Left ventricle myocardium superior (tissue), 1 donor: ENCODE results near the gene CPN2. TPM values are rescaled to one million over a fixed set of nuclear protein-coding genes. Genes with fewer than 3 reads are reported as not detected.
A peak's percentile ranks its signal among the peaks of the same experiment; 100 is the strongest.

ENCODE experiments used
- ATAC-seq: fragments of 200-7000 bp; cut with Tn5 transposase; one replicate; pipeline ENCODE4 v1.9.1; 2020; ENCODE audit warnings: mild to moderate bottlenecking, moderate library complexity
- DNase-seq: peaks from one replicate; pipeline ENCODE4 v3.0.0-alpha.2; 2020
- intact Hi-C: fragments of 100-400 bp; cut with micrococcal nuclease; formaldehyde crosslinking; loops from one replicate; pipeline ENCODE4 v1.11.0; 2022
- total RNA-seq: library from RNA; stranded (reverse); fragmentation: NEBNext Ultra II Directional; extraction: Animal tissue kit (Norgen Biotek cat#: 25700); gene quantifications from one replicate; pipeline ENCODE4 v1.2.1, GENCODE V29; 2021
- donor health status: DM: no; HTN: yes; CAD: no; lungs with severe emphysema.

Gene CPN2
- total RNA-seq, 1 donor from 2014 or later = 0.40 TPM

DNA sequence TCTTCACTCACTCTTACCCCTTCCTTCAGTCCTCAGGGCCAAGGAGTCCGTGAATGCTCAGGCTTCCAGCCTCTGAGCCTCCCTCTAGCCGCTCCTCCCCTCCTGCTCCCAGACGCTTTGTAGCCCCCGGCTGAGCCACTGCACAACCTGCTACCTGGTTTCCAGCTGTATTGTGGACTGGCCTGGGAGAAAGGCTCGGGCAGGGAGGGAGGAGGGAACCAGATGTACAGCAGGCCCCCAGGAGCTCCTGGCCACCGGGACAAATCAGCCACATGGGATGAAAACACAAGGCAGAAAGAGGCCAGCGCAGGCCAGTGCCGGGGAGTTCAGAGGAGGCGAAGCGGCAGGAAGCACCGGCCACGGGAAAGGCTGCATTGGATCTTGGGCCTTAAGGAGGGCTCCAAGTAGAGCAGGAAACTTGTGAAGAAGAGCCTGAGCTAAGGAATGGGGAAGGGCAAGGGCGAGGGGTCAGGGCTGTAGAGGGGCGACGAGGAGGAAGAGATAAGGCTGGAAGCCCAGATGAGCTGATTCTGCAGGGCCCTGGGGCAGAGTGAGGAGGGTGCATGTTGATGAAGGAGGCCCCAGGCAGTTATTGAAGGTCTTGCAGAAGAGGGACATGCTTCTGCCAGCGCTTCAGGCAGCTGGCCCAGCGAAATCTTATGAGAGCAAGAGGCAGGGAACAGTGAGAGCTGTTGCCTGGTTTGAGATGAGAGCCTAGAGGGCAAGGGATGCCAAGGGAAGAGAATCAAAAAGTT is 14.3 kb downstream of the CPN2 start:
- no peak for DNase-seq
- no peak for ATAC-seq
- intact Hi-C loops = no loop called here

DNA sequence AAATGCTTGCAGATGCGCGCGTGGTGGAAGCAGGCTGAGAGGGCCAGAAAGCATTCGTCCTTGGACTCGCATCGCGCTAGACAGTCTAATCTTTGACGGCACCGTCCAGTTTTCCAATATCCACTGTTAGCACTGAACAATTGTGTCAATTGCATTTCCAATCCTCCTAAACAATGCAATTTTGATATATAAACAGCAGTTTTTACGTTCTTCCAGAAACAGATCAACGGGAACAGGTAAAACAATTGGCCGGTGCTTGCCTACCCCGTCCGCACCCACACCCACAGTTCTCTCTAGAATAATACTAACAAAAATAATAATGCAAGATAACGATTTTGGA is 17.2 kb downstream of the CPN2 start:
- DNase-seq (no peak), ATAC-seq (no peak)
- intact Hi-C loops = loop anchor here (5.0 kb wide), 1 partner anchor 78 kb away; no protein-coding TSS in a partner anchor

DNA sequence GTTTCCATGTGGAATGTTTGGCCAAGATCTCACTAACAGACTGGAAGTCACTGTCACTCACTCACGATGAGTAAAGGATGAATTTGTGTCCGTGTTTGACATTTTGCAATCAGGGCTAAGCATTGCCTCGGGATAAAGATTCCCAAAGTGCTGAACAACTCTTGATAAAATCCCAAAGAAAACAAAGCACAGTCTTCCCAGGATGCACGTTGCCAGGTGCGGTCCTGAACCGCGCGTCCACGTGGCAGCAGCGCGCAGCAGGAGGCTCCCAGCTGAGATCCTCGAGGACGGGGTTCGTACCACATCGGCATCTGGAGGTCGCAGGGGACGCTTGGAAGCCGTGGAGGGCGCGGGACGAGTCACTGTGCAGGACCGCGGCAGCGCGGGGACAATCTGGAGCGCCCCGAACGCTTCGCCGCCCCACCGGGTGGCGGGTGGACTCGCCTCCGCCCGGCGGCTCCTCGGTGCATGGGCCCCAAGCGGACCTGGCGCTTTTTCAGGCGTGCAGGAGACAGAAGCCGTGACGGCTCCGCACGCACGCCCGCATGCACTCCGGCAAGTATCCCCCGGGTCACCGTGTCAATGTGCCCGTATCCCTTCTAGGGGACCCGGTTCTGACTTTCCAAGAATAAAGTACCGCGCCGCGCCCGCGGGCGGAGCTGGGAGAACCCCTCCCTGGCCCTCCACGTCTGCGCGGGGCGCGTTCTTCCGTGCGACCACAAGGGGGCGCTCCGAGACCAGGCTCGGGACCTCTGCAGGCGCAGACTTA is 17.7 kb downstream of the CPN2 start:
- intact Hi-C loops = loop anchor here (5.0 kb wide), 1 partner anchor 79 kb away; no protein-coding TSS in a partner anchor
- DNase-seq = peak; percentile 92
- ATAC-seq = peak; percentile 90

DNA sequence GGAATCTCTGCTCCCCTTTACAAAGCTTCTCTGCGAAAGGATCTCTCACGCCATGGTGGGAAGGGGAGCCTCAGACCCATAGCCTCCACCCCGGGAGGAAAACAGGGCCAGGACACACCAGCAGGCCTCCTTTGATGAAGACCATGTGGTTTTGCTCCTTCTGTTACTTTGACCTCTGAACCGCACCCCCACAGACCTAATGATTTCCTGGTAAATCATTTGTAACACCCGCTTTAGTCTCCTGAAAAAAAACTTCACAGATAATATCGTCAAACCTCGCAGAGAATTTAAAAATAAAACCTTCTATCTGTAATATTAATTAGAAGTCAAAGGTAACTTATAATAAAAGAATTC is 18.3 kb downstream of the CPN2 start:
- no peak for ATAC-seq
- intact Hi-C loops = loop anchor here (5.0 kb wide), 1 partner anchor 79 kb away; no protein-coding TSS in a partner anchor
- no peak for DNase-seq

DNA sequence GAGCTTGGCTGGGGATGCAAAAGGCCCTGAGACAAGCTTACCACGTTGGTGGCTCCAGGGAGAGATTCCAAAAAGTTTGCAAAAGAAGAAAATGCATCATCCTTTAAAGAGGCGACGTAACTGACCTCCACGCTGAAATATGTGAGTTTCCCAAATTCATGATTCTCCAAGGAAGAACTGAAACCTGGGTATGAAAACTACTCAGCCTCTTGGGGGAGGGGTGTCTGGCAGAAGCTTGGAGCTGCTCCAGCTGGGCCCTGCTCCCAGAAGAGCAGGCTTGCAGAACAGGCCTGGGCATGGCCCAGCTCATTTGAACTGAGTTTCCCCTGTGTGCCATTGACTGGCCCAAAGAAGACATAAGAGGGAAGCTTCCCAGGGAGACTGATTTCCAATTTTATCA is 20.5 kb downstream of the CPN2 start:
- intact Hi-C loops = loop anchor here (5.0 kb wide), 1 partner anchor 82 kb away; no protein-coding TSS in a partner anchor
- peak; percentile 73 for ATAC-seq
- DNase-seq = peak; percentile 83

DNA sequence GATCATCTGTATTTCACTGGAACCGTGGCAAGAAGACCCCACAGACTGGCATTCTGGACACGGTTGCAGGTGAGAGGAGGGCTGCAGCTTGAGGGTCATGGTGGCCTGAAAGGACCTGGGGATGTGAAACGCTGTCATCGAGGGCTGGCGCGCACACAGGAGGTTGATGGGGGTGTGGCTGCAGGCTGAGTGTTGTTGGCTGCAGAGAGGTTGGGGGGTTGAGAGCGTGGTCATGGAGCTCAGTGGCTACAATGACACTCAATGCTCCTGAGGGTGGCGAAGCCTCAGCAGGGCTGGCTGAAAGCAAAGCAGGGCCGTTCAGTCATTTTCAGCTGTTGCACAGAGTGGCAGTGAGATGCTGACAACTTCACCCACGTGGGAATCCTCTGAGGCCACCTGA is 21.0 kb downstream of the CPN2 start:
- peak; percentile 9 for ATAC-seq
- no peak for DNase-seq
- intact Hi-C loops = loop anchor here (5.0 kb wide), 1 partner anchor 82 kb away; no protein-coding TSS in a partner anchor

DNA sequence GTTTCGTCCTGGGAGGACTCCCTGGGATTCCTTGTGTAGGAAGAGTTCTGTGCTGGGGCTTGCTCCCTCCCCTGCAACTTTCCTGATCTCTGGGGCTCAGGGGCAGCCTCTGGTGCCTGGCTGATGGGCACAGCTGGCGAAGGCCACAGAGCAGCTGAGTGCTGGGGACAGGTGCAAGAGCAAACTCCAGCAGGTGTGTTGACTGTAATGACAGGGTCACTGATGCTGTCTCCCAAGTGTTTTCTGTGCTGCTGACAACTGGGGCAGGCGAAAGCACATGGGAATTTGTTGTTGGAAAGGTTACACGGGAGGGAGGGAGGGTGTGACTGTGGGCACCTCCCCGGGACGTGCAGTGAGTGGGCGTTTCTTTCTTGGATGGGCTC is 21.6 kb downstream of the CPN2 start:
- intact Hi-C loops = no loop called here
- DNase-seq = no peak

DNA sequence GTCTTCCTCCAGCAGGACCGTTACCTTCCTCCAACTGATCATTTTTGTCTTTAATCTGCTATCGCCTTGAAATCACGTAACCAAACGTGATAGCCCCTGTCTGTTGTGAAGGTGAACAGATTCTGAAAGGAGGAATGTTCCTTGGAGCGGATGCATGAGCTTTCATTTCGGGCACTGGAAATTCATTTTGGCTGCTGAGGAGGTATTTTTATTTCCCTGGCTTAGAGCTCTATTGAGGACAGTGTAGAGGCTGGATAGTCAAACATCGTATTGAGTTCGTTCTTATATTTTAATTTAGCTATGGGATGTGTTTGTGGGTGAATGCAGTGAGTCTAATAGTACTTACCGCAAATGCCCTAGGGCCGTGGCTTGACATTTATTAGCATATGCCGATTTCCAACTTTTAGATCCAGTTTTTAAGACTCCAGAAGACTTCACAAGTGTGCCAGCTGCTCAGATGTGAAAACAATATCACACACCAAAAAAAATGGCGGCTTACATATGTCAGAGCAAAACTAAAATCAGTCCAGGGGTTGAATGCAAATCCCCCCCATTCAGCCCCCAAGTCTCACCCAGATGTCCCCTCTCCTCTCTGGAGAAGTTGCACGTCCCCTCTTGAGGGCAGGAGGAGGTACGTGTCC is 22.1 kb downstream of the CPN2 start:
- intact Hi-C loops = no loop called here
- no peak for DNase-seq
- ATAC-seq = no peak

More for the DNA sequence above, 21.6 kb downstream of the CPN2 start:
- ATAC-seq = peak; percentile 1

DNA sequence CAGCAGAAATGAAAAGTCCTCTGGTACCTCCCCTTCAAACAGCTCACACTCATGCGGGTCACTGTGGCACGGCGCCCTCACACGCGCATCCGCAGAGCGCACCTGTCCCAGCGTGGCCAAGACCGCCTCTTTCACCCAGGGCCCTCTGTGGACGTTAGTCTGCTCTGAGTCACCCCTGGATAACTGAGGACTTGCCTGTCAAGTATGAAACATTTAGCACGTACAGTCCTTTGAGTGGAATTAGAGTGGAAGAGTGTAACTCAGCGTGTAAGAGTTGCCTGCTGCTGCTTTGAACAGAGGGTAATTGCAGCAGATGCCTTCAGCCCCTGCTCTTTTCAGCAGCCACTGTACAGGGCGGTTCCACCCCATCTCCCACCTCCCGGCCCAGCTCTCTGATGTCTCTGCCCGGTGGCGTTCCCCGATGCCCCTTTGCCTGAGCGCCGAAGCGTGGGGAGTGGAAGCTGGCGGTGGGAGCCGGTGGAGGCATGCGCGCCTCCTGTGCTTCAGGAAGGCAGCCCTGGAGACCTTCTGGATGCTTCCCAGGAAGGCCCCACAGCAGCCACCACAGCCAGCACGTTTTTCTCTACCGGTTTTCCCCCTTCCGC is 23.0 kb downstream of the CPN2 start:
- ATAC-seq (no peak), DNase-seq (no peak)
- intact Hi-C loops = no loop called here

DNA sequence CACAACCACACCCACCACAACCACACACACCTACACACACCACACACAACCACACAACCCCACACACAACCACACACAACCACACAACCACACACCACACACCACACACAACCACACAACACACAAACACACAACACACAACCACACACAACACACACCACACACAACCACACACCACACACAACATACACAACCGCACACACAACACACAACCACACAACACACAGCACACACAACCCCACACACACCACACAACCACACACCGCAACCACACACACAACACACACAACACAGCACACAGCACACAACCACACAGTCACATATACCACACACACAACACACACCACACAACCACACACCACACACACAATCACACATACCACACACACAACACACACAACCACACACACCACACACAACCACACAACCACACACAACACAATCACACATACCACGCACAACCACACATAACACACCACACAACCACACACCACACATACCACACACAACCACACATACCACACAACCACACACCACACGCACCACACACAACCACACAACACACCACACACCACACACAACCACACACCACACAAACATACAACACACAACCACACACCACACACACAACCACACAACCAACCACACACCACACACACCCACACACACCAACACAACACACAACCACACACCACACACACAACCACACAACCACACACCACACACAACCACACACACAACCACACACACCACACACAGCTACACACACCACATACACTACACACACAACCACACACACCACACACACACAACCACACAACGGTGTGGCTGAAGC is 23.7 kb downstream of the CPN2 start:
- no peak for ATAC-seq
- DNase-seq = no peak
- intact Hi-C loops = no loop called here

DNA sequence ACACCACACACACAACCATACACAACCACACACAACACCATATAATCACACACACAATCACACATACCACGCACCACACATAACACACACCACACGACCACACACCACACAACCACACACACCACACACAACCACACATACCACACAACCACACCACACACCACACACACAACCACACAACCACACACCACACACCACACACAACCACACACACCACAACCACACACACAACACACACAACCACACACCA is 24.2 kb downstream of the CPN2 start:
- ATAC-seq (no peak), DNase-seq (no peak)
- intact Hi-C loops = no loop called here

DNA sequence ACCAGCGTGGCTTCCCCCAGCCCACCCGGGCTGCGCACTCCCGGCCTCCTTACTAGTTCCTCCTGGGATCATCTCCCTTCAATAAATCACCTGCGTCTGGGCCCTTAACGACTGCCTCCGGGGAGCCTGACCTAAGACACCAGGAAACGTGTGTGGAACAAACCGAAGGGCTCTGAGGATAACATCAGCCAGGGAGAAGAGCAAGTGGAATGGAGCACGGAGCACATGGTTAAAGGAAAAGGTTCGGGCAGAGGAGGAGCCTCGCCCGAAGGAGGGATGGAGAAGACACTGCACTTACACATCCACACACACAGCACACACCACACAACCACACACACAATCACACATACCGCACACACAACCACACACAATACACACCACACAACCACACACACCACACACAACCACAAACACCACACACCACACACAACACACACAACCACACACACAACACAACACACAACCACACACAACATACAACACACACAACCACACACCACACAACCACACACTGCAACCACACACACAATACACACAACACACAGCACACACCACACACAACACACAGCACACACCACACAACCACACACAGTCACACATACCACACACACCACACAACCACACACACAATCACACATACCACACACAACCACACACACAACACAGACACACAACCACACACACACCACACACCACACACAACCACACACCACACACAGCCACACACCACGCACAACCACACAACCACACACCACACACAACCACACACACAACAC is 24.7 kb downstream of the CPN2 start:
- ATAC-seq (no peak), DNase-seq (no peak)
- intact Hi-C loops = no loop called here

DNA sequence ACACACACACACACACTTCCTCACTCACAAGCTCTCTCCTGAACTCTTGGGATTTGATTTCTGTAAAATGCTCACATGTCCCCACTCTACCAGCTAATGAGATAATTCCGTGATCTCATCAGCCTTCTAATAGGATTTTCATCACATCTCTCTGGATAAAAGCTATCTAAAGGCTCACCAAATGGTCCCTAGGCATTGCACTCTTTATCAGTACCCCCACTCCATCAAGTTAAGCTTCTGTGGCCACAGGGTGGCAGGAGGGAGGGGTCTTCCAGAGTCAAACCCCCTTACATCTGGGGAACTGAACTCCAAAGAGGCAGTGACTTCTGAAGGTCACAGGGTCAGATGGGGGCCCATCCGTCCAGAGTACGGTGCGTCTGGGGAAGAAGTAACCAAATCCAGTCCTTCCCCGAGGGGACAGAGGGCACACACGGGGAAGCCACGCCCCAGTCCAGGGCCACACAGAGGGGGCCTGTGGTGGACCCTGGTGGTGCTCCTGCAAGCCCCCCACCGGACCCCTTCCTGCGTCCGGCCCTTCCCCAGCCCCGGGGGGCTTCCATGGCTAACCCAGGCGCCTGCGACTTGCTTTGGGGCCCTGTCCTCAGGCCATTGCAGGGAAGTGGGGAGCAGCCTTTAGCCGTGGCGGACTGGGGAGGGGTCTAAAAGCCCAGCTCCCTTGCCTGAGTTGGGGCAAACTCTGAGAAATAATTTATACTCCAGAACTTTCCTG is 25.5 kb downstream of the CPN2 start:
- intact Hi-C loops = no loop called here
- ATAC-seq = no peak
- DNase-seq = no peak

DNA sequence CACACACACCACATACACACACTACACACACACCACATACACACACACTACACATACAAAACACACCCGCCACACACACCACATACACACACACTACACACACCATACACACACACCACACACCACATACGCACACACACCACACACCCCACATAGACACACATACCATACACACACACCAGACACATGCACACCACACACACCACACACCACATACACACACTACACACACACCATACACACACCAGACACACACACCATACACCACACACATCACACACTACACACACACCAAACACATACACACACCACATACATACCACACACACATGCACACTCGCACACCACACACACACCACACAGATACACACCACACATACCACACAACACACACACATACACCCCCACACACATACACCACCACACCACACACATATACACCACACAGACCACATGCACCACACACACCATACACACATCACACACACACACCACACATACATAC is 26.3 kb downstream of the CPN2 start:
- DNase-seq (no peak), ATAC-seq (no peak)
- intact Hi-C loops = no loop called here

DNA sequence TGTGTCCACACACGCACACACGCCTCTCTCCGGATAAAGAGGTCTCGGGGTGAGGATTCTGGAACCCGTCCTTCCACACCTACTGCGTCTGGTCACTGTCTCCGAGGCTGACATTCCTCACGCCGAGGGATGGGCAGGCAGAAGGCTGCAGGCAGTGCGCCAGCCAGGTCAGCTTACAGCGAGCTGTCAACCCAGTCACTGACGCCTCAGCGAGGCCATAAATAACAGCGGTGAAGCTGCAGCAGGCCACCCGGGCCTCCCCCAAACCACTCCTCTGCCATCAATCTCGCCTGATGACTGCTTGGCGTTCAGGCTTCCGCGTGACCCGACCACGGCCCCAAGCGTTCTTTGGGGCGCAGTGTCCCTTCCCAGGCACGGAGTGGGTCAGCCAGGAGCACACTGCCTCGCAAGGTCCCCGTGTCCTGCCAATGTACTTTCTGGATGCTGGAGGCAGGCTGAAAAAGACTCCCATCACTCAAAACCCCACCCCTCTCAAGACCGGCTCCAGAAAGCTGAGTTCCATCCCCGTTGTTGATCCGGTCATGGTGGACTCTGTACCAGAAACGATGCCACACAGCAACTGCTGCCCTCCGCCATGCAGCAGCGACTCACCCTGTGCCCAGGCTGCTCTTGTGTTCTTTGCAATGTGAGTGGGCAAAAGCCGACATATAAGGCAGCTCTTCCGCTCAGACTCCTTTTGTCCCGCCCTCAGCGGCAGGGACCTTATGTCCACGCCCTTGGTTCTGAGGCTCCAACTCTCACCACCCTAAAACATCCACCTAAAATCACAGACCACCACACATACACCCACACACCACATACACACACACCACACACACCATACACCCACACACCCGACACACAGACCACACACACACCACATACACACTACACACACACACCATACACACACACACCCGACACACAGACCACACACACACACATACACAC is 27.1 kb downstream of the CPN2 start:
- DNase-seq (peak; percentile 96), ATAC-seq (peak; percentile 93)
- intact Hi-C loops = no loop called here

DNA sequence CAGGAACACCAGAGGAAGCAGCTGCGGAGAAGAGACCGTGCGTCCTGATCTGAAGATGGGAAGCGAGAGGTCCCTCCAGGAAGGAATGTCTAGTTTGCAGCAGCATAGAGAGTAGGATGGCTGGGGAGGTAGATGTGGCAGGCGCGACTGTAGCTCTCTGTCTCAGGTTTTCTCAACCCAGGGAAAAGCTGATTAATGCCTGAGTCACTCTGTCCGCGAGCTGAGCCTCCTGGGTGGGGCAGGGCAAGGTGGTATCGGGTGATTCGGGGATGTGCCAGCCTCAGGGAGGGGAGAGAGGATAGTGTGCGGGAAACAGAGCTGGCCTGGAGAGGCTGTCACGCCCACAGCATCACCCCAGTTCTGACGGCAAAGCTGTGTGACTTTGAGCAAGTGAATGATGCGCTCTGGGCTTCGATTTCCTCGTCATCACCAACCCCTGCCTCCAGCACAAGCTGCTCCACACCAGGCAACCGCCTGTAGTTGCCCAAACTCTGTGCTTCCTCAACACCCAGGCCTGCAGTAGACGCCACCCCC is 28.4 kb downstream of the CPN2 start:
- no peak for DNase-seq
- no peak for ATAC-seq
- intact Hi-C loops = no loop called here
